Measurements from ENCODE around the gene VN1R5.
"Not testable (repeated sequence)": the region's sequence is repeated elsewhere in the genome, so short reads cannot be mapped to it uniquely, and the experiment has no call there.

VN1R5 gene

GRCh38 chr1:247274605-247275256 is 18.9 kb downstream of the VN1R5 start:
- no peak for DNase-seq

- no peak for DNase-seq
Measured at GRCh38 chr1:247277191-247277590, 21.3 kb downstream of the VN1R5 start.

DNA sequence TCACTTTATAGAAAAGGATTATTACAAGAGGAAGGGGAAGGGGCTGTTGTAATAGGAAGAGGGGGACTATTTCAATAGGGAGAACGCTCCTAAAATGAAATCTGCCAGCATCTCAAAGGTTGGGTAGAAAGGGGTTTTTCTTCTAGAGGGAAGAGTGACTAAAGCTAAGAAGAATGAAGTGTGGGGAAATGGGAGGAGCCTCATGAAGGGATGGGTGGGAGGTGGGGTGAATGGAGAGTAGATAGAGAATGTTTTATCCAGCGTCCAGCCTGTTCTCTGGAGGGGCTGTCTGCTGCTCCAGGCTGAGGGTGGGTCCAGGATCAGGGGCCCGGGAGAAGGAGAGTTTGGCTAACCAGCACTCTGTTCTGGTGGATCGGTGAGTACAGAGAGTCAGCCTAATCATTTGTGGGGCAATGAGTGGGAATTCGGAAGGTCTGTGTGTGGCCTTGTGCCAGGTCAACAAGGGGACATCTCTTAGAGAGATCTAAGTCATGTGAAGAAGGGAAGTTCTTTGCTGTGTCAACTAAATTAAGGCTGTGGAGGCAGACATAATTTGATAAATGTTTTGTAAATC is 25.2 kb downstream of the VN1R5 start:
- no peak for DNase-seq

DNA sequence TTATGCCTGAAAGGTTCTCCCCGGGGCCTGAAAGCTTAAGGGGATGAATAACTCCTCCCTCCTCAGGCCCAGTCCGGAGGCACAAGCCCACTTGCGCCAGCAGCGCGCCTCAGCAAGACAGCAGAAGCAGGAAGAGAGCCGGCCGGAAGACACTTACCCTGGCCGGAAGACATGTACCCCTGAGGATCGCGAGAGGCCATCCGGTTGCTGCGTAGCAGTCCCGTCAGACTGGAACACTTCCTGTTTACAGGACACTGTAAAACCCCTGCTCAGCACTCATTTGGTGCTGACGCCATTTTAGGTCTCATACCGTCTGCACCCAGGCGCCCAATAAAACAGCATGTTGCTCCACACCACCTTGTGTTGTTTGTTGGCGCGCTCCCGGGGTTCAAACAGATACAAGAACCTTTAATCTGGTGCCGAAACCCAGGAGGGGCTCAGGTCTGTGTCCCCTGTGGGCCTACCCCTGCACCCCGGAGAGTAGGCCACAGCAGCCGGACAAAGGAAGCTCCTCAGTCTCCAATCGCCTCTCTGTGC is 30.3 kb downstream of the VN1R5 start:
- no peak for DNase-seq

- DNase-seq: no peak
Measured at GRCh38 chr1:247287460-247287859, 31.6 kb downstream of the VN1R5 start.

GRCh38 chr1:247288341-247288740 is 32.5 kb downstream of the VN1R5 start:
- DNase-seq: no peak

DNA sequence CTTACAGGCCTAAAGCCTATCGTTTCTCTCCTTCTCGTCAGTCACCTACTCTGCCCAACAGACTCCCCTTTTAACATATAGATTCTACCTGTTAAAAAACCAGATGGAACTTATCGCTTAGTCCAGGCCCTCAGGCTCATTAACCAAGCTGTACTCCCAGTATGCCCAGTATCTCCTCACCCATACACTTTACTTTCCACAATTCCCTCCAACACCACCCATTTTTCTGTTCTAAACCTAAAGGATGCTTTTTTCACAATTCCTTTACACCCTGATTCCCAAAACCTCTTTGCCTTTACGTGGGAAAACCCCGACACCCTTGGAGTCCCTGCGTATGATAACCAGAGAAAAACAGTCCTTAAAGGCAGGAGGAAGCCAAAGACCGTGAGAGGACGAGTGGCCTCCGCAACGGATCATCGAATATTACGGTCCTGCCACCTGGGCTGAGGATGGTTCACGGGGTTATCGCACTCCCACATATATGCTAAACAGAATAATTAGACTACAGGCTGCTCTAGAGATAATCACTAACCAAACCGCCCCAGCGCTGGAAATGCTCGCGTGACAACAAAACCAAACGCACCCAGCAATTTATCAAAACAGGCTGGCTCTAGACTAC is 33.5 kb downstream of the VN1R5 start:
- DNase-seq: not testable (repeated sequence)

DNA sequence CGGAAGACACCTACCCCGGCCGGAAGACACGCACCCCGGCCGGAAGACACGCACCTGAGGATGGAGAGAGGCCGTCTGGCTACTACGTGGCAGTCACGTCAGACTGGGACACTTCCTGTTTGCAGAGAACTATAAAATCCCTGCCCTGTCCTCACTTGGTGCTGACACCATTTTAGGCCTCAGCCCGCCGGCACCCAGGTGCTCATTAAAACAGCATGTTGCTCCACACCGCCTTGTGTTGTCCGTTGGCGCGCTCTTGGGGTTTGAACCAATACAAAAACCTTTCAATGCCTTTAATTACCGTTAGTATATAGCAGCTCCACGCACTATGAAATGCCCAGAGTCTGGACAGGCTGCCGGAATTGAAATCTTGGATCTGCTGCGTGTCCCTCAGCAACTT is 34.7 kb downstream of the VN1R5 start:
- no peak for DNase-seq

- DNase-seq: no peak
Measured at GRCh38 chr1:247291161-247291560, 35.3 kb downstream of the VN1R5 start.

DNA sequence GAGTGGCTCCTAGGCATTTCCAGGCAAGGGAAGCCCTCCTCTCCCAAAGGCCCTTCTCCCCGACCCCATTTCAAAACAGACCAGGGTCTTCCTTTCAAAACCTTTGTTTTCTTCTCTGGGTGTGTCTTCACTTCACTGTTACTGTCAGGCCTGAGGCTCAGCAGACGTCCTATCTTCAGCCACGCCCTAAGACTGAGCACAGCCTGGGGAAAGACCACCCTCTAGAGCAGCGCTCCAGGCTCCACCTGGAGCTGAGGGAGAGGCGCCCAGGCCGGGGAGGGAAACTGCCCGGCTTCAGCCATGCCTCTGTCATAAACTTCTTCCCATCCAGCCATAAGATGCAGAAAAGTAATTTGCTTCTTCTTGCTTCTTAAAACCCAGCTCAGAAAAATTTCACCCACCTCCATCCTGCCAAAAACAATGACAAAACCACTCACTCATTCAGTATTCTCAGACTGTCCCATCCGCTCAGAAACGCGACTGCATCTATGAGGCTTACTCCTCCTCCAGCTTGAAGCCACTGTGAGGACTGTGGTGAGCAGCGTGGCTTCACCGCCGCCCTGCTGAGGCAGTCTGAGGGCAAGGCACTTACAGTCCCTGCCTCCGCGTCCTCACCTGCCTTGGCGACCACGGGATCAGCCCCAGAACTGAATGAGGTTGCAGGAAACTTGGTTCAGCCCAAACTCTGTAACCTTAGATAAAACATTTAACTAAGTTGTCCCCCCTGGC is 36.1 kb downstream of the VN1R5 start:
- no peak for DNase-seq

- no peak for DNase-seq
Measured at GRCh38 chr1:247293047-247293446, 37.2 kb downstream of the VN1R5 start.

- no peak for DNase-seq
Measured at GRCh38 chr1:247294282-247294681, 38.4 kb downstream of the VN1R5 start.

GRCh38 chr1:247295274-247295684 is 39.4 kb downstream of the VN1R5 start:
- no peak for DNase-seq

DNA sequence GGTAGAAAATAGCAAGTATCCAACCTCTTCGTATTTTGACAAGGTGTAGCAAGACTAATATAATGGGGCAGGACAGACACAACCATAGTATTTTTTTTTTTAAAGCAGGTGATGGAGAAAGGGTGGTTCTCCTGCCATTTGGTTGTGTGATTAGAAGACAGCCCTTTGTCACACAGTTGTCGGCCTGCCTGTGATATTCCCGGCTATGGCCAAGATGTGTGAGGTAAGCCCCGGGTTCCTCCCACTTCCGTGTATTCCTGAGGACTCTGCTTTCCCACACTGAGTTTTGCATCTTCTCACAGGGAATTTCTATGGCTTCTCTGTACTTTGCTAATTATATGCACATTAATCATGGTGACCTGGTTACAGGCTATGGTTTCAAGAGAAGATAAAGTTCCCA is 39.9 kb downstream of the VN1R5 start:
- no peak for DNase-seq

DNA sequence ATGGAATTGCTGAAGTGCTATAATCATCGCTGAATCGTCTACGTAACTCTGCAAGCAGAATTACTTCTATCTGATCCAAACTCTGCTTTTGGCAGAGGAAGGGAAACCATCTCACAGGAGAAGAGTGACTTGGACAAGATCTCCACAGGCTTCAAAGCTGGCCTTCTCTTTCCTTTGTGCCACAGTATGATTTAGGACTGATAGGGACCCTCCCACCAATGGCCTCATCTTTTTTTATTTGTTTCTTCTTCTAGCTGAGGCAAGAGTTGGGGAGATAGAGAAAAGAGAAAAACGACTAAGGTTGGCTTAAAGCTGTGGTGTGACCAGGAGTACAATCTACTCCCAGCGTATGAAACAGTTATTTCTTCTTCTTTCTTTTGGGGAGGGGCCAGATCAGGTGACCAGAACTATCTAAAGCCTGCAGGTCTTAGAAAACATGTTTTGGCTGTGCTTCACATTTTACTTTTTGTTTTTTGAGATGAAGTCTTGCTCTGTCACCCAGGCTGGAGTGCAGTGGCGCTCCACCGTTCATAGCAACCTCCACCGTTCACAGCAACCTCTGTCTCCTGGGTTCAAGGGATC is 40.8 kb downstream of the VN1R5 start:
- DNase-seq: no peak

- no peak for DNase-seq
Measured at GRCh38 chr1:247297263-247298123, 41.6 kb downstream of the VN1R5 start.

- no peak for DNase-seq
Measured at GRCh38 chr1:247298124-247298481, 42.2 kb downstream of the VN1R5 start.

GRCh38 chr1:247298701-247299100 is 42.8 kb downstream of the VN1R5 start:
- no peak for DNase-seq

DNA sequence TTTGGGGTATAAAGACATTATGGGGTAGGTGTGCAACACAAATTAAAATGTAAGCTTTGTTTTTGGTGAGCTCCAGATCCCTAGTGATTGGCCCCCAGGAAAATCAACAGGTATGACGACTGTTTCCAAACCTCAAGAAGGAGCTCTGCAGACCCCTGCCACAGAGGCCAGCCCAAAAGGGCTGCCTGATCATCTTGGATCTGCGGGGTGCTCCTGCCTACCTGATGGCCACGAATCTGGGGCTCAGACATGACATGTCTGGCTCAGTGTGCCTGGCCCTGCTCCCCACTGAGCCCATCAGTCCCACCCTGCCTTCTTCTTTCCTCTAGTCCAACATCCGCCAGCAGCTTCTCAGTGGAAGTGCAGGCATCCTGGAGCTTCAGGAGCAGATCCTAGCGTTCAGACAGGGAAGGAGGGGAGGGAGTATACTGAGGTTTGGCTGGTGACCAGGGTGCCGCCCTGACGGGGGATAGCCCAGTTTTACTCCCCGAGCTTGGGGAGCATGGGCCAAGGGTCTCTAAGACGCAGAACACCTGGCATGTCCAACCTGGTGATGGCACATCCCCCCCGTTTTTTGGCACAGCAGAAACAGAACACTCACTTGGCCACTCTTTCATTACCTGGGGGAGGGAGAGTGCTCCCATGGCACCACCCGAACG is 44.0 kb downstream of the VN1R5 start:
- DNase-seq: no peak

- DNase-seq: no peak
Measured at GRCh38 chr1:247300491-247301175, 44.8 kb downstream of the VN1R5 start.

- no peak for DNase-seq
Measured at GRCh38 chr1:247301176-247301540, 45.3 kb downstream of the VN1R5 start.

Measured in activated gamma-delta T cell (primary cell).